DOHH2 (cell line): ENCODE data around the gene ADGRL3.
"Not testable (repeated sequence)": the region's sequence is repeated elsewhere in the genome, so short reads cannot be mapped to it uniquely, and the experiment has no call there.

Experiments used
- H3F3A ChIP-seq: fragments of 200-600 bp; sonication (generic), shearing (Covaris generic); 2 replicates; pipeline ENCODE4 v1.6.0; 2016; ENCODE audit warnings: antibody characterized with exemption, mild to moderate bottlenecking; ENCODE audit not compliant: control insufficient read depth, insufficient read depth
- H3K27ac ChIP-seq: fragments of 200-600 bp; sonication (generic); 2 replicates; pipeline ENCODE4 v1.5.1; 2014; ENCODE audit warnings: low read depth, mild to moderate bottlenecking, low read length, moderate library complexity
- H3K27me3 ChIP-seq: fragments of 200-600 bp; sonication (generic); 2 replicates; pipeline ENCODE4 v1.6.1; 2014; ENCODE audit warnings: mild to moderate bottlenecking, low read length, mixed read lengths; ENCODE audit not compliant: control insufficient read depth
- H3K36me3 ChIP-seq: fragments of 200-600 bp; sonication (generic); 2 replicates; pipeline ENCODE4 v1.6.1; 2014; ENCODE audit warnings: mild to moderate bottlenecking, low read length, moderate library complexity, mixed read lengths; ENCODE audit not compliant: control insufficient read depth
- H3K4me1 ChIP-seq: fragments of 200-600 bp; sonication (generic); 2 replicates; pipeline ENCODE4 v1.6.1; 2014; ENCODE audit warnings: mild to moderate bottlenecking, low read length, mixed read lengths; ENCODE audit not compliant: control insufficient read depth
- H3K4me2 ChIP-seq: fragments of 200-600 bp; sonication (generic); 2 replicates; pipeline ENCODE4 v1.6.0; 2014; ENCODE audit warnings: mild to moderate bottlenecking, low read length, moderate library complexity
- H3K4me3 ChIP-seq: fragments of 200-600 bp; sonication (generic); 2 replicates; pipeline ENCODE4 v1.5.1; 2014; ENCODE audit warnings: mild to moderate bottlenecking, low read length, mixed read lengths
- H3K79me2 ChIP-seq: fragments of 200-600 bp; sonication (generic); 2 replicates; pipeline ENCODE4 v1.6.1; 2014; ENCODE audit warnings: mild to moderate bottlenecking, low read length, mixed read lengths; ENCODE audit not compliant: control insufficient read depth
- H3K9me2 ChIP-seq: fragments of 200-600 bp; sonication (generic); replicated peaks from 2 replicates; pipeline ENCODE4 v1.6.1; 2014; ENCODE audit warnings: mild to moderate bottlenecking, low read length, mixed read lengths; ENCODE audit not compliant: control insufficient read depth
- H3K9me3 ChIP-seq: fragments of 200-600 bp; sonication (generic); 2 replicates; pipeline ENCODE4 v1.6.1; 2014; ENCODE audit warnings: antibody characterized with exemption, low read length, mixed read lengths; ENCODE audit not compliant: control insufficient read depth, insufficient read depth
- H4K20me1 ChIP-seq: fragments of 200-600 bp; sonication (generic); 2 replicates; pipeline ENCODE4 v1.6.0; 2014; ENCODE audit warnings: low read depth, mild to moderate bottlenecking, antibody characterized with exemption, low read length, moderate library complexity; ENCODE audit not compliant: control insufficient read depth, insufficient read depth
- EZH2phosphoT487 ChIP-seq: fragments of 200-600 bp; sonication (generic); IDR thresholded peaks from 2 replicates; pipeline ENCODE4 v1.6.1; 2017; ENCODE audit warnings: borderline replicate concordance, mild to moderate bottlenecking, antibody characterized with exemption, low read length, moderate library complexity, mixed read lengths
- TF ChIP-seq, protein P1 (sequence below): fragments of 200-600 bp; sonication (generic); IDR thresholded peaks from one replicate; pipeline ENCODE4 v1.5.1; 2014; ENCODE audit warnings: antibody characterized with exemption, mild to moderate bottlenecking, low read depth, low read length; ENCODE audit not compliant: poor library complexity, severe bottlenecking

The ADGRL3 gene

DNA sequence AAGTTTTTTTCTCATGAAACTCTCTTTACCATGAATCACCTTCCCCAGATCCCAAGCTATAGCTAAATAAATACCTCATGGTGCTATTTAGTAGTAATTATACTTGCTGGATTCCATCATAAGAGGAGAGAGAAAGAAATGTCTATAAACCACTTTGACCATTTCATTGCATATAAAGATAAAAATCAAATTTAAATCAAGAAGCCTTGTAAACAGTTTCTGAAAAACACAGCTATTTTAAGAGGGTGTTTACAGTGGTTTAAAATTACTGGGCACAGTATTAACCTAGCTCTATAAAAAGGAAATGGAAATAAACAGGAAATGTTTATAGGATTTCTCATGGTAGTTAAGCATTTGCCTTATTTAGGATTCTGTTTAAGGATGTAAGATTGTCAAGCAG lies 637.9 kb downstream of the ADGRL3 start:
- H3K4me2 ChIP-seq = no peak overlapping the region
- no peaks in the 10 kb centered on the region for H3K4me1 ChIP-seq
- H3K27me3 ChIP-seq = no peaks in the 10 kb centered on the region
- no peaks in the 10 kb centered on the region for H3K9me2 ChIP-seq
- H3K36me3 ChIP-seq = no peaks in the 10 kb centered on the region
- H3K9me3 ChIP-seq = no peaks in the 10 kb centered on the region
- H4K20me1 ChIP-seq = no peaks in the 10 kb centered on the region
- no peaks in the 10 kb centered on the region for H3K79me2 ChIP-seq
- H3K4me3 ChIP-seq = no peak overlapping the region
- TF ChIP-seq, protein P1, sequence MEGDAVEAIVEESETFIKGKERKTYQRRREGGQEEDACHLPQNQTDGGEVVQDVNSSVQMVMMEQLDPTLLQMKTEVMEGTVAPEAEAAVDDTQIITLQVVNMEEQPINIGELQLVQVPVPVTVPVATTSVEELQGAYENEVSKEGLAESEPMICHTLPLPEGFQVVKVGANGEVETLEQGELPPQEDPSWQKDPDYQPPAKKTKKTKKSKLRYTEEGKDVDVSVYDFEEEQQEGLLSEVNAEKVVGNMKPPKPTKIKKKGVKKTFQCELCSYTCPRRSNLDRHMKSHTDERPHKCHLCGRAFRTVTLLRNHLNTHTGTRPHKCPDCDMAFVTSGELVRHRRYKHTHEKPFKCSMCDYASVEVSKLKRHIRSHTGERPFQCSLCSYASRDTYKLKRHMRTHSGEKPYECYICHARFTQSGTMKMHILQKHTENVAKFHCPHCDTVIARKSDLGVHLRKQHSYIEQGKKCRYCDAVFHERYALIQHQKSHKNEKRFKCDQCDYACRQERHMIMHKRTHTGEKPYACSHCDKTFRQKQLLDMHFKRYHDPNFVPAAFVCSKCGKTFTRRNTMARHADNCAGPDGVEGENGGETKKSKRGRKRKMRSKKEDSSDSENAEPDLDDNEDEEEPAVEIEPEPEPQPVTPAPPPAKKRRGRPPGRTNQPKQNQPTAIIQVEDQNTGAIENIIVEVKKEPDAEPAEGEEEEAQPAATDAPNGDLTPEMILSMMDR = no peak
- no peak for TF ChIP-seq EZH2phosphoT487
- H3K27ac ChIP-seq = no peak overlapping the region
- H3F3A ChIP-seq = no peaks in the 10 kb centered on the region

DNA sequence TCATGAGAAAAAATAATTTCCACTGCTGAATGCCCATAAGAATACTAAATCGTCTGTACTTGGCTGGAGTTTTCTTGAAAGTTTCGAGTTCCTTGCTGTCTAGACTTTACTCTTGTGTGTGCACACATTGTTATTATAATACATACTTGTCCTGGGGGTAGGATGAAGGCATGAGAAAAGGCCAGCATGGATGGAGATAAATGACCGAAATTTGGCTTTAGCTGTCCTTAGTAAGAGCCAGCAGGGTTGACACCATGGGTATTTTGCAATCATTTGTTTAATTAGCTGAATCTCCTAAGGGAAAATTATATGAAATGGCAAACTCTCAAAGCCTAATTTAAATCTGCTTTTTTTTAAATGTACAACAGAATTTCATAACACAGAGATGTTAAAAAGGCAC lies 641.6 kb downstream of the ADGRL3 start:
- Histone ChIP-seq H3K36me3 (no peaks in the 10 kb centered on the region), H3K79me2 (no peaks in the 10 kb centered on the region), H3K27me3 (no peaks in the 10 kb centered on the region), H3K4me1 (no peaks in the 10 kb centered on the region), H3K9me3 (no peaks in the 10 kb centered on the region), H3F3A (no peaks in the 10 kb centered on the region), H3K4me2 (no peak overlapping the region), H3K27ac (no peak overlapping the region), H3K9me2 (no peaks in the 10 kb centered on the region), H3K4me3 (no peak overlapping the region), H4K20me1 (no peaks in the 10 kb centered on the region)
- no peak for TF ChIP-seq EZH2phosphoT487
- TF ChIP-seq, protein P1 = no peak

DNA sequence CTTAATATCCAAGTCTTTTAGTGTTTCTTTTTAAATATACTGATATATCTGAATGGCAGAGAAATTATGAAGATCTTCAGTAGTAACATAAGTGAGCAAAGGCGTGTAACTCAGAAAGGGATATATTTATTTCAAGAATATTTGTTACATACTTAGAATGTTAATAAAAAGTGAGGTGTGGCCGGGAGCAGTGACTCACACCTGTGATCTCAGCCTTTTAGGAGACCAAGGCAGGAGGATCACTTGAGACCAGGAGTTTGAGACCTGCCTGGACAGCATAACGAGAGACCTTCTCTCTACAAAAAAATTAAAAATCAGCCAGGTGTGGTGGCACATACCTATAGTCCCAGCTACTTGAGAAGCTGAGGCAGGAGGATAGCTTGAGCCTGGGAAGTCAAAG lies 651.0 kb downstream of the ADGRL3 start:
- no peak for TF ChIP-seq EZH2phosphoT487
- TF ChIP-seq, protein P1 = no peak
- Histone ChIP-seq H3K4me2 (no peak overlapping the region), H3K79me2 (no peaks in the 10 kb centered on the region), H3K36me3 (no peaks in the 10 kb centered on the region), H3K4me1 (no peaks in the 10 kb centered on the region), H3K27me3 (no peaks in the 10 kb centered on the region), H3K27ac (no peak overlapping the region), H3K9me2 (no peaks in the 10 kb centered on the region), H3F3A (no peaks in the 10 kb centered on the region), H4K20me1 (no peaks in the 10 kb centered on the region), H3K4me3 (no peak overlapping the region), H3K9me3 (no peaks in the 10 kb centered on the region)

DNA sequence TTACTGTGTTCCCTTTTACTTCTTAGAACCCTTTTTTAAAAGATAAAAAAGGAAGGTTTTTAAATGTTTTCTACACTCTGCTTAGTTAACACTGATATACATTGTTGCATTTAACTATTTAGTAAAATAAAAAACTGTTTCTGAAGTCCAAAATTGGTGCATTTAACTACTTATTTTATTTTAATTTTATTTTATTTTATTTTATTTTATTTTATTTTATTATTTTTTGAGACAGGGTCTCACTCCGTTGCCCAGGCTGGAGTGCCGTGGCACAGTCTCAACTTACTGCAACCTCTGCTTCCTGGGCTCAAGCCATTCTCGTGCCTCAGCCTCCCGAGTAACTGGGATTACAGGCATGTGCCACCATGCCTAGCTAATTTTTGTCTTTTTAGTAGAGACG lies 652.0 kb downstream of the ADGRL3 start:
- H3K4me2 ChIP-seq, H3K27me3 ChIP-seq, H4K20me1 ChIP-seq, H3K4me3 ChIP-seq, H3K9me3 ChIP-seq, H3K79me2 ChIP-seq, H3K9me2 ChIP-seq, H3K4me1 ChIP-seq, H3K36me3 ChIP-seq, H3K27ac ChIP-seq, H3F3A ChIP-seq: not testable (repeated sequence)
